Head of caudate nucleus (tissue), 42 donors: Measurements from ENCODE around the gene GADD45G.
A peak's percentile ranks its signal among the peaks of the same experiment; 100 is the strongest.

Source experiments
- DNase-seq, 42 donors: peaks; one replicate each; pipeline versions ENCODE4 v3.0.0 to v3.0.0-alpha.2; 2020 to 2021; ENCODE audit warnings: mixed read lengths in 7 of 42
- intact Hi-C: fragments of 100-400 bp; cut with DNase I; formaldehyde crosslinking; loops from one replicate; pipeline ENCODE4 v1.15.0; 2022

Gene GADD45G

DNA sequence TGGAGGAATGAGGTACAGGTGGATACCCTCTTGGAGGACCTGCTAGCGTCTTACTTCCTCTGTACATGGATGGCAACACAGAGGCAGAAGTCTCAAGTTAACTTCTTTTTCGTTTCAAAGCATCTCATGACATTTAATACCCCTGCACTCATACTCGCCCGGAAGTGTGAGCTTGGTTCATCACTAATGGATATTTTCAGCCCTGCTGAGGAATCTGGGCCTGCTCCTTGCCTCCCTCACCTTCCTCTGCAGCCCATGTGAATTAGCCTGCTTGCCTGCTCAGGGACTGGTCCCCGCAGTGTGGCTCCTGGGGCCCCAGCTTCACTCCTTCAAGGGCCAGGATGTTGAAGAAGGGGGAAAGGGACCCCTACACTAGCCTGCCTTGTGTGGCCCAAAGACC, 34.1 kb downstream of the GADD45G start:
- DNase-seq, result peak in 1 of 42 donors; percentile 8
- intact Hi-C loops, result no loop called here

DNA sequence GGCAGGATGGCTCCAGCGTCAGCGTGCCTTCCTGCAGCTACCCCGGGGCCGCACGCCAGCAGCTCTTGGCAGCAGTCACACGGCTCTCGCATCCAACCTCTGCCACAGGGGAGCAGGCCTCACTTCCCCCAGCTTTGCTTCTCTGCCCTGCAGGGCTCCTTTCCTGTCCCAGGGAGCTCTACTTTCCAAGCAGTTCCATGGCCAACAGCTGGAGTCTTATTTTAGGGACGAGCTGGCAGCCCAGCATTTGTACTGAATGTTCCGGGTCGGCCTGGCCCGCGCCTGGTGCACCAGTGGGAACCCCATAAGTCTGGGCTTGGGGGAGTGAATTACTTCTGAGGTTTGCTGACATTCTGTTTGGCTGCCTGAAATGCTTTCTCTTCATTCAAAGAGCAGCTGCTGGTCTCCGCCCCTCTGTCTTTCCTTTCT, 34.6 kb downstream of the GADD45G start:
- intact Hi-C loops, result no loop called here
- DNase-seq, result peak in 40 of 42 donors; percentile 33 to 80 (median 59)

DNA sequence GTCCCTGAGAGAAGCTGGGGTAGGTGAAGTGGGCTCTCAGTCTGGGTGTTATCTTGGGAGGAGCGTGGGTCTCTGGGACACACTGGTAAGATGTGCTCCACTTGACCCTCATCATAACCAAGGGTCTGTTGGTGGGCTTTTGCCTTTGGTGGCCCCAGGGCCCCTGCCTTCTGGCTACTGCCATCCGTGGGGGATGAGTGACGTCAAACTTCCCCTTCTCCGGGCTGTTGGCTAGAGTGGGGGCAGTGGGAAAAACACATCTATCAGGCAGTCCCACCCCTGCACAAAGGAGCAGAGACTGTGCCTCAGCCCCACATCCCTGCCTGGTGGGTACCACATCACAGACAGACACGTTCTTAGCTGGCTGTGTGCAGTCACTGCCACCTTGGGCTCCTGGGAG, 35.1 kb downstream of the GADD45G start:
- peak in 1 of 42 donors; percentile 15 for DNase-seq
- intact Hi-C loops, result no loop called here

DNA sequence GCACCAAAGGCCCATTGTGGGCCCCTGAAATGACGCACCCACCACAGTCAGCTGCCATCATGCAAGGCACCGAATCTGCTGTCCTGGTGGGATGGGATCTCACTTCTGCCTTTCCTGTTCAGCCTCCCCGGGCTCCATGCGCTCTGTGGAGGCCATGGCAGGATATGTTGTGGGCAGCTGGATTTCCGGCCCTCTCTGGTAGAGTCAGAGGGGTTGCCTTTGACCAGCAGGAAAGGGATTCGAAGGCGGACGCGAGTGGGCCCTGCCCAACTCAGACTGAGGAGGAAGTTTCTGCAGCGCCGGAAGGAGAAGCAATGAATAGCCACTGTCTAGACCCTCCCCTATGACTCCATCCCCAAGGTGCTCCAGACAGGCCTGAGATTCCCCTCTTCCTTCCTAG, 35.5 kb downstream of the GADD45G start:
- intact Hi-C loops, result no loop called here
- DNase-seq, result peak in 13 of 42 donors; percentile 18 to 61 (median 33)

DNA sequence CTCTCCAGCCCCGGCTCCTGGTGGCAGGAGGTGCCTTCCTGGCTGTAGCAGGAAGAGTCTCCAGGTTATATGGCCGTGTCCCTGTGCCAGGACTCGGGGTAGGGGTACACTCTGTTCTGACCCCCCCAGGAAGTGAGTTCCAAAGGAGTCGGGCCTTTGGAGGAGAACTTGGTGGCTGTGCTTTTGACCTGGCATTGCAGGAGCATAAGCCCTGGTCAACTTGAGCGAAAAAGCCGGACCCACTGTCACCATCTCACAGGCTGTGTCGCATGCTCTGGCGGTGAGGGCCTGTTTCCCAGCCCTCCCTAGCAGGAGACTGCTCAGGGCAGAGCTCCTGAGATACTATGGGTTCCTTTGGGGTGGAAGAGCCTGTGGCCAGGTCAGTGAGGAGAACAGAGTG, 36.0 kb downstream of the GADD45G start:
- intact Hi-C loops, result no loop called here

DNA sequence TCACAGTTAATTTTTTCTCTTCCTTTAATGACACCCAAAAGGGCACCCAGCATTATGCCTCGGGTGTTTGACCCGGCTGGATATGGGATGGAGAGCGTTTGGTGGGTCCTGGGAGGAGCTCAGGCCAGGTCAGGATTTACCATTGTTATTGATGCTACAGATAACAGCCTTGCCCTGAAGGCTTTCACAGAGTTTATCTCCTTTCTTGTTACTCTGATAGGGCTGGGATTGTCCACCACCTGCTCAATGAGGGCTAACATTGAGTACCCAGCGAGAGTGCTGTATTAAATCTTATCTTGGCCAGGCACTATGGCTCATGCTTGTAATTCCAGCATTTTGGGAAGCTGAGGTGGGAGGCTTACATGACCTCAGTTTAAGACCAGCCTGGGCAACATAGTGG, 37.2 kb downstream of the GADD45G start:
- DNase-seq, result no peak
- intact Hi-C loops, result no loop called here

More for the DNA sequence above, 36.0 kb downstream of the GADD45G start:
- peak in 1 of 42 donors; percentile 12 for DNase-seq

DNA sequence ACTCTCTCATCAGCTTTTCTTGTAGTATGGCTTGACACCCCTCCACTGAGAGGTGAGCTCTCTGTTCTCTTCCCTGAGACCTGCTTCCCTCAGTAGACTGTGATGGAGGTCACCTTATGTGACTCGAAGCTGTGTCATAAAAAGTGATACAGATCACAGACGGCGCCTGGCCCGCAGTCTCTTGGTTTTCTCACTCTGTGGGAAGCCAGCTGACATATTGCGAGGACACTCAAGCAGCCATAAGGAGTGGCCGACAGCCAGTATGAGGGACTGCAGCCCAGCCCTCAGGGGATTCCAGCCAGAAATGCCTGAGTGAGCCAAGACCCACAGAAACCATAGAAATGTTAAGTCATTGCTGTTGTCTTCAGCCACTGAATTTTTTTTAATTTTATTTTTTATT, 38.0 kb downstream of the GADD45G start:
- intact Hi-C loops, result no loop called here
- peak in 1 of 42 donors; percentile 10 for DNase-seq

DNA sequence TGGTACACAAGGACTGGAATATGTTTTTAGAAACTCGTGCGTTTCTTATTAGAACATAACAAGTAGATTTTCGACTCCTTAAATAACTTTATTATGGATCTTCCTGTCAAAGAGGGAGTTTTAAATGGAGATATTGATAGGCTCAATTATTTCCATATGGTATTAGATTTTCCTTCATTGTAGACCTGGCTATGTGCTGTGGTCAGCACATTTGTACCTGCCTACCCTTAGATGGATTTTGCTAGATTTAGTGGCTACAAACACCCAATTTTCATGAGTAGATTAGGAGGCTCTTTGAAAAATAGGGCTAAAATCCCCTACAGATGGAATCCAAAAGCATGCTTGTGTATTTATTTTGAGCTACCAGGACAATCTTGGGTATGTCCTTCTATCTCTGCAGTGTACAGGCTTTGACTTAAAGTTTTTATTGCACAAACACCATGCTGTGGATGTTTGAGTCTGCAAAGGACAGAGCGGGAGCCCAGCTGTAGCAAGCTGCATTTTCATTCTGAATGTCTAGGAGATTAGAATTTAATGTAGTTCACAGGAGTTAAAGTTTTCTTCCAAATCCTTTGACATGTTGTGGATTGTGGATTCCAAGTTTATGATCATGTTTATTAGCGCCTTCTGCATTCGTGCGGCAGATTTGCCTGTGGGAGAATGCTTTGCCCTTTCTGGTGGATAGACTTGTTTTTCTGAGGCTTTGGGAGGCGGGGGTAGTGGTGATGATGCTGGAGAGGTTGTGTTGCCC, 41.6 kb downstream of the GADD45G start:
- peak in 1 of 42 donors; percentile 9 for DNase-seq
- intact Hi-C loops, result no loop called here

DNA sequence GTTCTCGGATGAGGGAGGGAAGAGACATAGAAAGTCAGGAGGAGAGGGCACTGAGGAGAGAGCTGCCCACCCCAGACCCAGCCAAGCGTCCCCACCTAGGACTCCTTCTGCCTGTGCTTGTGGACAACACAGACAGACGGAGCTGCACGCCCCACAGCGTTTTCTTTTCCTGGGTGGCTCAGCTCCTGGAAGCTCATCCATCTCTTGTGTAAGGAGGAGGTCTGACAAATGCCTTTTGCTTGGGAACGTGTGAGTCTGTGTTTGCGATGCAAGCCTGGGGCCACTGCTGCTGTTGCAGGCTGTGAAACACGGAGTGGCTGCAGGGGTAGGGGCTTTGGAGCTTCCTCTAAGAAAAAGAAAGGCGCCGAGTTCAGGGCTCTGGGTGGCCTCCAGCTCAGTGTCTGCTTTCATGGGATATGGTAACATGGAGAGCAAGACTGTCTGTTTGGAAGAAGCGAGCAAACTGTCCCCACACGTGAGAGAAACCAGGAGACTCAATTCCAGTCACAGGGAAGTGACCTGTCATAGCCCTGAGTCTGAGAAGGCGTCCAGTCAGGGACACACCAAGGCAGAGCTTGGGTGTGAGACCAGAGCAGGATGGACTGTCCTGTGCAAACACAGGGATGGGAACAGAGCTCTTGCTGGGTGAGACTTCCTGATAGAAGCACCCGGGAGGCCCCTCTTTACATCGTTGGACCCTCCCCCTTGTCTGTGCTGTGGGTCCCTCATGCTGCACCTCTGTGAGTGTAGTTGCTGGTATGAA, 42.7 kb downstream of the GADD45G start:
- intact Hi-C loops, result no loop called here

DNA sequence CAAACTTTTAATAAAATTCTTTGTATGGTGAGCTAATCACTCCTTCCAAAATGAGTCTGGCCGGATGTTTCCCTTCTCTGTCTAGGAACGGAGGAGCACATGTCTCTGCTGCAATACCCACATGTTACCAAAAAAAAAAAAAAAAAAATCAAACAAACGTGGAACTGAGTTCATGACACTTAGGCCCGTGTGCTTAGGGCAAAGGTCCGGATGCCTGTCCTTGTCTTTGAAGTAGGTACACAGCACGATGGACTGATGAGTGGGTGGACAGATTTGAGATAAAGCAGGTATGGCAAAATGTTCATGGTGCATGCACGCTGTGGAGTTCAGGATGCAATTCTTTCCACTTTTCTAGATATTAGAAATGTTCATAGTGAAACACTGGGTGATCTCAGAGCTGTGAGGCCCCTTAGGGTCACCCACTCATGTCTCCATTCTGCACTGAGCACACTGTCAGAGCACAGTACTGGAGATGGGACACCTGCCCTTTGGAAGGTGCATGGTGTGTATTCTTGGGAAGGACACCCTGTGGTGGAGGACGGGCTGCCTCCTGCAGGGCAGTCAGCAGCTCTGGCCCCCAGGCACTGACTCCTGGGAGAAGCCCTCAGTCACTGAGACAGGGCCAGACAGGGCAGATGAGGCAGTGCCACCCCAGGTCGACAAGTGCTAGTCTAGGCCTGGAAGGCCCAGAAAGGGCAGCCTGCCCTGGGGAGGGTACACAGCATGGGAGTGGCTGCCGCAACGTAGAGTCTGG, 43.6 kb downstream of the GADD45G start:
- no peak for DNase-seq
- intact Hi-C loops, result no loop called here

More for the DNA sequence above, 42.7 kb downstream of the GADD45G start:
- DNase-seq, result no peak

DNA sequence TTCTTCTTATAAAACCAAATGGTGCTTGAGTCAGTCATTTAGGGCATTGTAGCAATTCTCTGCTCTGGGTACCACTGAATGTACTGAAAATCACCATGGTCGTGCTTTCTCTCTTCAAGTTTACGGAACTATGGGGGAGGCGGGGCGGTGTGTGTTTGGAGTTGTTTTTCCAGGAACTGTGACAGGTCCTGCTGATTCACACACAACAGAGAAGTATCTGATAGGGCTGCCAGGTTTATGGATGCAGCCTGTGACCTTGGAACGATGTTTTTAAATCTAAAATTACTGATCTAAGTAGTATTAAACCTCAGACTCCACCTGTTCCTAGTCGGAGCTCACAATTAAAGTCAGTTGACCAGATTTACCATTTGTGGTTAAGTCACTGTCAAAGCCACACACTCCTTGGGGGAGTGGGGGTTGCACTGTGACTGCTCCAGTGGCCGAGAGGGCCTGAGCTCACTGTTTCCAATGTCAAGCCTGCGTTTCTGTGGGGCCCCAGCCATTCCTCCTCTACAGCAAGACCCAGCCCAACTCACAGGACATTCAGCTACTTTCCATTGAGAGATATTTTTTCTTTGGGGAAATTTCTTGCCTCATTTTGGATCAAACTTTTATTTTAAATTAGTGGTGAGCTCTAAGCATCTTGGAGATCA, 44.4 kb downstream of the GADD45G start:
- intact Hi-C loops, result no loop called here
- DNase-seq, result no peak

DNA sequence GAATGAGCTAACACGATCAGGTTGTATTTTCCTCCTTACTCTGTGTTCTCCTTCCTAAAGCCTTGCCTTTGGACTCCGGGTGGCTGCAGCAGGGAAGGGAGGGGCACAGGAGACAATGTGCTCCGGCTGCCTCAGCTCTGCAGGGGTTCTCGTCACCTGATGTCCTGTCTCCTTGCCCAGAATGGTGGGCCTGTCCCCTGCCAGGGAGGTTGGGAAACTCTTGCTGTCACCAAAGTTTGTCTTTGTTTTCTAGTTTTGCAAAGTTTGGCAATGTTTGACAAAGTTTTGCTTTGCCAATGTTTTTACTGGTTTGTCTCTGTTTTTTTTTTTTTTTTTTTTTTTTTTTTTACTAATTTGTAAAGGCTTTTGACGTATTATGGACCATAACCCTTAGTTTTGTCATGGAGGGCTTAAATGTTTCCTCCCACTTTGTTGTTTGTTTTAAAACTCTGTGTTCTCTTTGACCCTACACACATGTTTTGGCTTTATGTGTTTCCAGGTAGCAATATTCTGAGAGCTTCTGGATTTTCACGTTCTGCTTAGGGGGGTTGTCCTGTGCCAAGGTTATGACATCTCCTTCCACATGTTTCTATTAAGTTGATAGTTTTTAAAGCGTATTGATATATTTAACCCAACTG, 49.3 kb downstream of the GADD45G start:
- intact Hi-C loops, result no loop called here

DNA sequence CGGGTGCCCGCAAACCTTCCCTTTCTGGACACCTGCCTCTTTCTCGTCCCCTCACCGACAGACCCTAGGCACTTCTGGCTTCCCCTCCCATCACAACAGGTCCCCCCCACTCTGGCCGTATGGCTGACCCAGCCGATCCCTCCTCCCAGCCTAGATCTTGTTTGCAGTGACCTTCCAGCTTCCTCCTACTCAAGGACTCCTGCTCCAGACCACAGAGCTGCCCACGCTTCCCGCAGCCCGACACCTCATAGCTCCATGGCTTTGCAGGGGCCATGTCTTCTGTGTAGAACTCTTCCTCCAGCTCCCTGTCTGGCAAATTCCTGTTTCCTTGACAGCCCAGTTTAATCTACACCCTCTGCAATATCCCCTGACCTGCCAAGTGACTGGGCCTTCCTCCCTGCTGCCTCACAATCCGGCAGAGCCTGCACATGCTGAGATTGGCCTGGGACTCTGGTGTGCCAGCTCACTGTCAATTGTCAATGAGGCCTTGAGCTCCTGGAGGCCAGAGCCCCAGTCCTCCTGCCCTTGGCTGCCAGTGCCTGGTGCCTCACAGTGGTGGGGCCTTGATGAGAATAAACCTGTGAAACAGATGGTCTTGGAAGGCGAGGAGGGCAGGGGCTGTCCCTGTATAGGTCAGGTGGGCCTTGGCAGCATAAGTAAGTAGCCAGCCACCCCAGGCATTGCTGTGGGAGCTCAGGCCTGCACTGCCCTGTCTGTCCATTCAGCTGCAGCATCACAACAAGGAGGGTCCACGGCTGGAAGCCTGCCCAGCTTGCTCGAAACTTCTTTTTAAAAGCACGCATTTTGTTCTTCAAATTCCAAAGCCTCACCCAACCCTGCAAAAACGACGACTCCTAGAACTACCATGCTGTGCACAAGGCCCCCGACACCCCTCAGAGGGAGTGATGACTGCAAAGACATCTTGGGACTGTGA, 50.5 kb downstream of the GADD45G start:
- intact Hi-C loops, result no loop called here
- DNase-seq, result no peak

More for the DNA sequence above, 49.3 kb downstream of the GADD45G start:
- DNase-seq, result peak in 8 of 42 donors; percentile 28 to 71 (median 46)
